Kidney (tissue), 14 donors: ENCODE measurements around the gene SLC25A44. TPM values are rescaled to one million over a fixed set of nuclear protein-coding genes. Genes with fewer than 3 reads are reported as not detected.

Experiments
- DNase-seq, 5 donors: peaks; one replicate each; pipeline ENCODE4 v3.0.0-alpha.2; 2013 to 2020
- FAIRE-seq: peaks from 2 replicates; lab custom pipeline; 2012; peaks lifted over from hg19 to GRCh38; lab: Jason Lieb, UNC
- H3K27ac ChIP-seq, 2 donors: one replicate each; pipeline ENCODE4 v1.7.0; 2013; ENCODE audit warnings: low read depth in 2 of 2, low read length in 2 of 2, inconsistent platforms in 1 of 2
- H3K27me3 ChIP-seq: one replicate; pipeline ENCODE4 v1.7.1; 2013; ENCODE audit warnings: low read length, inconsistent platforms; ENCODE audit not compliant: control insufficient read depth, insufficient read depth
- H3K36me3 ChIP-seq, 3 donors: one replicate each; pipeline versions ENCODE4 v1.7.0 to v1.7.1; 2013; ENCODE audit warnings: low read length in 3 of 3, control low read depth in 1 of 3, inconsistent platforms in 1 of 3; ENCODE audit not compliant: insufficient read depth in 3 of 3, control insufficient read depth in 2 of 3
- H3K4me1 ChIP-seq, 3 donors: one replicate each; pipeline versions ENCODE4 v1.7.0 to v1.7.1; 2013; ENCODE audit warnings: low read length in 3 of 3, inconsistent platforms in 1 of 3, low read depth in 1 of 3; ENCODE audit not compliant: control insufficient read depth in 2 of 3, insufficient read depth in 2 of 3
- H3K4me3 ChIP-seq, 3 donors: one replicate each; pipeline versions ENCODE4 v1.7.0 to v1.8.1; 2013; ENCODE audit warnings: low read length in 3 of 3, control low read depth in 1 of 3, inconsistent platforms in 1 of 3
- H3K9ac ChIP-seq, 3 donors: one replicate each; pipeline versions ENCODE4 v1.7.0 to v1.7.1; 2013; ENCODE audit warnings: low read length in 3 of 3, control low read depth in 1 of 3, inconsistent platforms in 1 of 3
- H3K9me3 ChIP-seq, 3 donors: one replicate each; pipeline versions ENCODE4 v1.7.0 to v1.7.1; 2013; ENCODE audit warnings: low read length in 3 of 3, control low read depth in 1 of 3, inconsistent platforms in 1 of 3; ENCODE audit not compliant: control insufficient read depth in 2 of 3, insufficient read depth in 1 of 3
- intact Hi-C: fragments of 100-400 bp; cut with DNase I; formaldehyde crosslinking; loops from one replicate; pipeline ENCODE4 v1.11.1; 2022
- polyA plus RNA-seq: library from polyadenylated mRNA; stranded (reverse); fragments of 350-450 nt; fragmentation: Illumina TruSeq; extraction: RNeasy Lipid Tissue Mini Kit (QIAGEN cat#74804); gene quantifications from one replicate; pipeline ENCODE4 v1.2.3, GENCODE V29; 2014; ENCODE audit warnings: low read depth, low replicate concordance; ENCODE audit not compliant: insufficient read depth
- total RNA-seq: library from RNA; stranded (reverse); fragmentation: NEBNext Ultra II Directional; extraction: Animal tissue kit (Norgen Biotek cat#: 25700); gene quantifications from one replicate; pipeline ENCODE4 v1.2.1, GENCODE V29; 2021
- TF ChIP-seq, protein P1 (sequence below): IDR thresholded peaks from 3 replicates; pipeline ENCODE4 v1.5.1; 2012; ENCODE audit warnings: mild to moderate bottlenecking, moderate library complexity, borderline replicate concordance; ENCODE audit not compliant: insufficient read depth; ENCODE audit errors: extremely low read depth
- donor health status: control.
- donor health status: control.
- donor health status: control.
- donor health status: control.
- donor health status: control.
- donor health status: DM: yes; HTN: yes; CAD: no.
- donor health status: Normal renal cell carcinoma (clear cell type).

The SLC25A44 gene
- total and polyA plus RNA-seq, 2 donors from 2014 or later, result 28.1 to 29.0 TPM

GRCh38 chr1:156244126-156244525 lies 50.2 kb downstream of the SLC25A44 start:
- no peak for FAIRE-seq

GRCh38 chr1:156244712-156245111 lies 50.8 kb downstream of the SLC25A44 start:
- Histone ChIP-seq H3K27ac (no peak overlapping the region), H3K4me3 (no peak overlapping the region), H3K9me3 (no peaks in the 10 kb centered on the region), H3K4me1 (peaks cover 0 to 7% (median 0%) of the 10 kb centered on the region in 3 donors), H3K9ac (no peak overlapping the region), H3K27me3 (no peaks in the 10 kb centered on the region), H3K36me3 (peaks cover 0 to 6% (median under 1%) of the 10 kb centered on the region in 3 donors)
- DNase-seq (peak in 1 of 5 donors; percentile 55), FAIRE-seq (no peak)
- intact Hi-C loops, result no loop called here
- TF ChIP-seq, protein P1, sequence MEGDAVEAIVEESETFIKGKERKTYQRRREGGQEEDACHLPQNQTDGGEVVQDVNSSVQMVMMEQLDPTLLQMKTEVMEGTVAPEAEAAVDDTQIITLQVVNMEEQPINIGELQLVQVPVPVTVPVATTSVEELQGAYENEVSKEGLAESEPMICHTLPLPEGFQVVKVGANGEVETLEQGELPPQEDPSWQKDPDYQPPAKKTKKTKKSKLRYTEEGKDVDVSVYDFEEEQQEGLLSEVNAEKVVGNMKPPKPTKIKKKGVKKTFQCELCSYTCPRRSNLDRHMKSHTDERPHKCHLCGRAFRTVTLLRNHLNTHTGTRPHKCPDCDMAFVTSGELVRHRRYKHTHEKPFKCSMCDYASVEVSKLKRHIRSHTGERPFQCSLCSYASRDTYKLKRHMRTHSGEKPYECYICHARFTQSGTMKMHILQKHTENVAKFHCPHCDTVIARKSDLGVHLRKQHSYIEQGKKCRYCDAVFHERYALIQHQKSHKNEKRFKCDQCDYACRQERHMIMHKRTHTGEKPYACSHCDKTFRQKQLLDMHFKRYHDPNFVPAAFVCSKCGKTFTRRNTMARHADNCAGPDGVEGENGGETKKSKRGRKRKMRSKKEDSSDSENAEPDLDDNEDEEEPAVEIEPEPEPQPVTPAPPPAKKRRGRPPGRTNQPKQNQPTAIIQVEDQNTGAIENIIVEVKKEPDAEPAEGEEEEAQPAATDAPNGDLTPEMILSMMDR, result no peak

More at GRCh38 chr1:156244126-156244525, 50.2 kb downstream of the SLC25A44 start:
- no peak overlapping the region for H3K9ac ChIP-seq
- peaks cover 0 to 7% (median 0%) of the 10 kb centered on the region in 3 donors for H3K4me1 ChIP-seq
- H3K27me3 ChIP-seq, result no peaks in the 10 kb centered on the region
- peaks cover 0 to 11% (median 3%) of the 10 kb centered on the region in 3 donors for H3K36me3 ChIP-seq
- no peak overlapping the region for H3K27ac ChIP-seq
- no peak for DNase-seq
- no peaks in the 10 kb centered on the region for H3K9me3 ChIP-seq
- no peak overlapping the region for H3K4me3 ChIP-seq
- TF ChIP-seq, protein P1, result no peak
- intact Hi-C loops, result no loop called here

DNA sequence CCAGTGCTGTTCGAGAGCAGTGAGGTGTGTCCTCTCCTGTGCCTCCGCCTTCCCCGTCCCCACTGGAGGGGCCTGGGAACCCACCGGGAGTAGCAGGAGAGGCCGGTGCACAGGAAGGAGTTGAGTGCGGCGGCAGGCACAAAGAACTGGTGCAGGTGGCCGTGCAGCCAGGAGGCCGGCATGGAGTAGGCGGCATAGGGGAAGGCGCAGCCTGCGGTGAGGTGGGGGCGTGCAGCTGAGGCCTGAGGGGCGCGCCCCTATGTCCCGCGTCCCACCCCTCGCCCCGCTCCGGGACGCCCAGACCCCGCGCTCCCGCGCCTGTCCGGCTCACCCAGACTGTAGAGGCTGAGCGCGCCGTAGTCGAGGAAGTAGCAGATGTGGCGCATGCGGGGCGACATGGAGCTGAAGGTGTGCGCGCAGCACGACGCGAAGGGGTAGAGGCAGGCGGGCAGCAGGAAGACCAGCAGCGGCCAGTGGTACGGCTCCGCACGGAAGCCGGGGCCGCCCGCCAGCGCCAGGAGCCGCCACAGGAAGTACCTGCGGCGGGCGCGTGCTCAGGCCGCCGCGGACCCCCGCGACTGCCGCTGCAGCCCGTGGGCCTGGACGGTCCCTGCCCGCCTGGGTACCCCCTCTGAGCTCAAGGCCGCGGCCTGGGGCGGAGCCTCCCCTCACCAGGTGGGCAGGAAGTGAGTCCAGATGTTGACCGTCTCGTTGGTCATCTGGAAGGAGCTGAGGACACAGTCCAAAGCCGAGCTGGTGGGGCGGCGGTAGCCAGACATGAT lies 51.7 kb downstream of the SLC25A44 start:
- Histone ChIP-seq H3K4me1 (peaks cover 0 to 7% (median 0%) of the 10 kb centered on the region in 3 donors), H3K27ac (no peak overlapping the region), H3K27me3 (no peaks in the 10 kb centered on the region), H3K4me3 (peak overlapping the region in 2 of 3 donors; percentile 6 to 21), H3K36me3 (peaks cover 0 to 15% (median 0%) of the 10 kb centered on the region in 3 donors), H3K9me3 (no peaks in the 10 kb centered on the region), H3K9ac (no peak overlapping the region)
- DNase-seq (peak; percentile 44 to 83 (median 65)), FAIRE-seq (no peak)
- intact Hi-C loops, result no loop called here
- TF ChIP-seq, protein P1, result no peak
